Endothelial cell of umbilical vein (primary cell): ENCODE results near the gene KHK.

ENCODE experiments used
- EZH2 ChIP-seq: IDR thresholded peaks from 2 replicates; pipeline ENCODE4 v1.6.1; 2012; ENCODE audit warnings: borderline replicate concordance, low read depth, mild to moderate bottlenecking, moderate library complexity, low read length, inconsistent platforms; ENCODE audit not compliant: severe bottlenecking
- JUN ChIP-seq: IDR thresholded peaks from 2 replicates; pipeline ENCODE4 v1.6.1; 2011; ENCODE audit warnings: borderline replicate concordance, low read depth; ENCODE audit not compliant: insufficient read length, insufficient read depth
- POLR2A ChIP-seq: IDR thresholded peaks from 2 replicates; pipeline ENCODE4 v1.6.1; 2012; ENCODE audit warnings: low read depth, mild to moderate bottlenecking, control low read depth, low read length
- TF ChIP-seq, protein P1 (sequence below), 2 donors: IDR thresholded peaks; 1 replicate in 1 of 2; 2 replicates in 1 of 2; pipeline ENCODE4 v1.5.1; 2011; ENCODE audit warnings: low read length in 2 of 2, mild to moderate bottlenecking in 2 of 2, moderate library complexity in 2 of 2, control low read depth in 1 of 2, inconsistent platforms in 1 of 2, low read depth in 1 of 2; ENCODE audit not compliant: insufficient read depth in 1 of 2; ENCODE audit errors: extremely low read depth in 1 of 2

DNA sequence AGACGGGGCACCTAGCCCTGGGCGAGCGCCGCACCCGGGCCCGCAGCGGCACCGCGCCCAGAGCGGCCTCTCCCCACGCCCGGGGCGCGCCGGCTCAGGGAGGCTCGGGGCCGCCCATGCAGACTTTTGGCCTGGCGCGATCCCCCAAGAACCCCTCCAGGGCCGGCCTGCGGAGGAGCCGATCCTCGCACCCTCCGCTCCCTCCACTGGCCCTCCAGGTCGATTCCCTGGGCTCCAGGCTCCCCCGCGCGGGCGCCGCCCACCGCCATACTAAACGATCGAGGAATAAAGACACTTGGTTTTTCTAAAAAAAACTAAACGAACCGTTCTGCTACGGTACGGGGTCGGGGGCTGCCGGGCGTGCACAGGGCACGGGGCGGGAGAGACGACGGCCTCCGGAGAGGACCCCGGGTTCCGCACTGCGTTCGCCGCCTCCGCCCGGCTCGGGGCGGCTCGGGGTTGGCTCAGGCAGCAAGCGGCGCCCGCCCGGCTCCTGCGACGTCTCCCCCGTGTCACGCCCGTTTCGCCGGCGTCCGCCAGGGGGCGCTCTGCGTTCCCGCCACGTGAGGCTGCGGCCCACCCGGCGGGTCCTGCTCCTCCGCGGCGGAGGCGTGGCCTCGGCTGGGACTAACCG, 365 bp upstream of the KHK start:
- TF ChIP-seq, protein P1, sequence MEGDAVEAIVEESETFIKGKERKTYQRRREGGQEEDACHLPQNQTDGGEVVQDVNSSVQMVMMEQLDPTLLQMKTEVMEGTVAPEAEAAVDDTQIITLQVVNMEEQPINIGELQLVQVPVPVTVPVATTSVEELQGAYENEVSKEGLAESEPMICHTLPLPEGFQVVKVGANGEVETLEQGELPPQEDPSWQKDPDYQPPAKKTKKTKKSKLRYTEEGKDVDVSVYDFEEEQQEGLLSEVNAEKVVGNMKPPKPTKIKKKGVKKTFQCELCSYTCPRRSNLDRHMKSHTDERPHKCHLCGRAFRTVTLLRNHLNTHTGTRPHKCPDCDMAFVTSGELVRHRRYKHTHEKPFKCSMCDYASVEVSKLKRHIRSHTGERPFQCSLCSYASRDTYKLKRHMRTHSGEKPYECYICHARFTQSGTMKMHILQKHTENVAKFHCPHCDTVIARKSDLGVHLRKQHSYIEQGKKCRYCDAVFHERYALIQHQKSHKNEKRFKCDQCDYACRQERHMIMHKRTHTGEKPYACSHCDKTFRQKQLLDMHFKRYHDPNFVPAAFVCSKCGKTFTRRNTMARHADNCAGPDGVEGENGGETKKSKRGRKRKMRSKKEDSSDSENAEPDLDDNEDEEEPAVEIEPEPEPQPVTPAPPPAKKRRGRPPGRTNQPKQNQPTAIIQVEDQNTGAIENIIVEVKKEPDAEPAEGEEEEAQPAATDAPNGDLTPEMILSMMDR (IDR thresholded peaks at IDR 0.05; ENCODE audit: extremely low read depth in 1 of 2, insufficient read depth in 1 of 2, low read depth in 1 of 2, low read length in 2 of 2) = peak; percentile 76 to 86
- no peak for TF ChIP-seq JUN
- no peak for TF ChIP-seq EZH2
- TF ChIP-seq POLR2A = peak; percentile 62
